HG03521 (cell line): ENCODE results near the gene SLC5A6.
"Not testable (repeated sequence)": the region's sequence is repeated elsewhere in the genome, so short reads cannot be mapped to it uniquely, and the experiment has no call there.

ENCODE experiments used
- ATAC-seq: cut with Tn5 transposase; IDR thresholded peaks from one replicate; pipeline ENCODE4 v1.9.1; 2021; ENCODE audit warnings: mild to moderate bottlenecking, moderate library complexity; ENCODE audit not compliant: unreplicated experiment

The SLC5A6 gene

DNA sequence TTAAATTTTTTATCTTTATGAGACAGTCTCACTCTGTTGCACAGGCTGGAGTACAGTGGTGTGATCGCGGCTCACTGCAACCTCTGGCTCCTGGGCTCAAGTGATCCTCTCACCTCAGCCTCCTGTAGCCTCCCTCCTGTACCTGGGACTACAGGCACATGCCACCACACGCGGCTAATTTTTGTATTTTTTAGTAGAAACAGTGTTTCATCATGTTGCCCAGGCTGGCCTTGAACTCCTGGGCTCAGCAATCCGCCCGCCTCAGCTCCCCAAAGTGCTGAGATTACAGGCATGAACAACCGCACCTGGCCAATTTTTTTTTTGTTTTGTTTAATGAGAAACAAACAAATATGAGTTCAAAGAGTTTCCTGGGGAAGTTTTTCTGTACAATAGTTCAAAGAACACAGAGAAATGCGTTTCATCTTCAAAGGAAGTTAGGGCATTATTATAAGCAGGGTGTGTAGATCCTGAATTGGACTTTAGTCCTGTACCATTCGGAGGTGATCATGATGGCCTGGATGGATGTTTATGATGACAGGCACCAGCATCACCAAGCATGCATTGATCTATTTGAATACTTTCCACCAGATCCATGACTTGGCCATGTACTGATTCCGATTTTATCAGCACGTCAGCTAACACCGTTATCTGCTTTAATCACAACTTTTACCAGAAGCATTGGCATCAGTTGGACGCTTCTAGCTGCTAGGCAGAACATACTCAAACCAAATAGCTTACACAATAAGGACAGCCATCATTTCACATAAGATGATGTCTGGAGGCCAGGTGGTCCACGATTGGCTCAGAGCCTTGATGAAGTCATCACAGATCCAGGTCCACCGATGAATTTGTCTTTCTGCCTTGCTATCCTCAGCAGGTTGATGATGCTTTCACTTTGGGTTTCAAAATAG lies 34.4 kb downstream of the SLC5A6 start:
- ATAC-seq = no peak

DNA sequence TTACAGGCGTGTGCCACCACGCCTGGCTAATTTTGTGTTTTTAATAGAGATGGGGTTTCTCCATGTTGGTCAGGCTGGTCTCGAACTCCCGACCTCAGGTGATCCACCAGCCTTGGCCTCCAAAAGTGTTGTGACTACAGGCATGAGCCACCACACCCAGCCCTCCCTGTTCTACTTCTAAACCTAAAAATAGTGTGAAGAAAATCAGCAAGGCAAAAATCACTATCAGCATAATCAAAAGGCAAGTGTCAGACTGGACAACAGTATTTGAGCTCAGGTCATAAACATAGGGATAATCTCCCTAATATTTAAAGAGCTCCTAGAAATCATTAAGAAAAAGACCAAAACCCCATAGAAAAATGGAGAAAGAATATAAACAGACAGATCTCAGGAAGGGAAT lies 36.3 kb downstream of the SLC5A6 start:
- ATAC-seq = not testable (repeated sequence)

DNA sequence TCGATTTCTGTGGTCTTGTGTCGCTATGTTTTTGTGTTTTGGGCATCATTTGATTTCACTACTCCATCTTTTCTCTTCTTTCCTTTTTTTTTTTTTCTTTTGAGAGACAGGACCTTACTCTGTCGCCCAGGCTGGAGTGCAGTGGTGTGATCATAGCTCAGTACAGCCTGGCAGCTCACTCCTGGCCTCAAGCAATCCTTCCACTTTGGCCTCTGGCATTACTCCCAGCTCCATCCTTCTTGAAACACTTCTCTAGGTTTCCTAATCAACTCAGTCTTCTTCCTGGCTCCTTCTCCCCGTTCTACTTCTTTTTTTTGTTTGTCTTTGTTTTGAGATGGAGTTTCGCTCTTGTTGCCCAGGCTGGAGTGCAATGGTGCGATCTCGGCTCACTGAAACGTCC lies 36.7 kb downstream of the SLC5A6 start:
- ATAC-seq = no peak

DNA sequence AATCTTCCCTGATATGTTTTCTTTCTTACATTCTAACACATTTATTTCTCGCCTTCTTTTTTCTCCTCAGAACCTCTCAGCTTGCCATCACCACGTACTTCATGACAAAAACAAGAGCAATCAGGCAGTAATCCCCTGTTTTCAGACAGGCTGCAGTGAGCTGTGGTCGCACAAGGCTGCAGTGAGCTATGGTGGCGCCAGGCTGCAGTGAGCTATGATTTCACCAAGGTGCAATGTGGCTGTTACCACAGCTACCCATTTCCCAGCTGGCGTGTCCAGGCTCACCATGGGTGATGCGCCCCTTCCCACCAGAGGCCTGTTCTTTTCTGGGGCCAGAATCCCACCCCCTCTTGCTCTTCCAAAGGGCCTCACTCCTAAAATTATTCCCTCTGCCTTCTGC lies 37.4 kb downstream of the SLC5A6 start:
- no peak for ATAC-seq

DNA sequence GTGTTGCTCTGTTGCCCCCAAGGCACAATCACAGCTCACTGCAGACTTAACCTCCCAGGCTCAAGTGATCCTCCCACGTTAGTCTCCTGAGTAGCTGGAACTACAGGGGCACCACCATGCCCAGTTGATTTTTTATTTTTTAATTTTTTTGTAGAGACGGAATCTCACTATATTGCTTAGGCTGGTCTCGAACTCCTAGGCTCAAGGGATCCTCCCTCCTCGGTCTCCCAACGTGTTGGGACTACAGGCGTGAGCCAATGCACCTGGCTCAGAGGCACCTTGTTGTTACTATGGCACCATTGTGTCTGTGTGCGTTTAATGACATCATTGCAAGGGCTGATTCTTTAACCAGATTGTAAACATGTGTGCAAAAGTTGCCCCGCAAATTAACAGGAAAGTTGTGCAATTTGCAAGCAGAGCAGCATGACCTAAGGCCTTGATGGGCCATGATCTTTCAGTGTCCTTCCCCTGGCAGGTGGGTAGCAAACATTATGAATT lies 40.7 kb downstream of the SLC5A6 start:
- no peak for ATAC-seq

DNA sequence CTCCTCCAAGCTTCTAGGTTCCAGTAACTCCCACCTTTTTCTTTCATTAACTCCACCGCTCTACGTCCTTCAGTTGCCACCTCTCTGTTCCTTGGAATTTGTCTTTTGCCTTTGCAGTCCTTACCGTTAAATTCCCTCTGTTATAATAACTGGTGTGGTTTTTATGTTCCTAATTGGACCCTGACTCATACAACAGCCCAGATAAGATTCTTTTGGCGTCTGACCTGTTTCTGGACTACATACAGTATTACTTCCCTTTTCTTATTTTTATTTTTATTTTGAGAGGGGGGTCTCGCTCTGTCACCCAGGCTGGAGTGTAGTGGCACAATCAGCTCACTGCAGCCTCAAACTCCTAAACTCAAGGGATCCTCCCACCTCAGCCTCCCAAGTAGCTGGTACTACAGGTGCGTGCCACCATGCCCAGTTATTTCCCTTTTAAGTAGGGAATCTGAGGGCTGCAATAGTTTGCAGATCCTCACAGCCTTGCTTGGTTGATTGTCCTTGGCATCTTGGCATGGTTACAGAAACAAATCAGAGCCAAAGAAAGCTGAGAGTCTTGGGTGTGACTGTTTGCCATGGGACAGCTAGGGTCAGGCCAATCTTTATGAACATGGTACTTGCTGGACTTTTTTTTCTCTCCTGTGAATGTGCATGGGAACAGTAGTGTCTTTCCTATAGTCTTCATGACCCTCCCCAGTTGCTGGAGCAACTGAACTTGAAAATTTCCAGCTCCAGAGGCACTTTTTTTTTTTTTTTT lies 41.3 kb downstream of the SLC5A6 start:
- ATAC-seq = no peak

DNA sequence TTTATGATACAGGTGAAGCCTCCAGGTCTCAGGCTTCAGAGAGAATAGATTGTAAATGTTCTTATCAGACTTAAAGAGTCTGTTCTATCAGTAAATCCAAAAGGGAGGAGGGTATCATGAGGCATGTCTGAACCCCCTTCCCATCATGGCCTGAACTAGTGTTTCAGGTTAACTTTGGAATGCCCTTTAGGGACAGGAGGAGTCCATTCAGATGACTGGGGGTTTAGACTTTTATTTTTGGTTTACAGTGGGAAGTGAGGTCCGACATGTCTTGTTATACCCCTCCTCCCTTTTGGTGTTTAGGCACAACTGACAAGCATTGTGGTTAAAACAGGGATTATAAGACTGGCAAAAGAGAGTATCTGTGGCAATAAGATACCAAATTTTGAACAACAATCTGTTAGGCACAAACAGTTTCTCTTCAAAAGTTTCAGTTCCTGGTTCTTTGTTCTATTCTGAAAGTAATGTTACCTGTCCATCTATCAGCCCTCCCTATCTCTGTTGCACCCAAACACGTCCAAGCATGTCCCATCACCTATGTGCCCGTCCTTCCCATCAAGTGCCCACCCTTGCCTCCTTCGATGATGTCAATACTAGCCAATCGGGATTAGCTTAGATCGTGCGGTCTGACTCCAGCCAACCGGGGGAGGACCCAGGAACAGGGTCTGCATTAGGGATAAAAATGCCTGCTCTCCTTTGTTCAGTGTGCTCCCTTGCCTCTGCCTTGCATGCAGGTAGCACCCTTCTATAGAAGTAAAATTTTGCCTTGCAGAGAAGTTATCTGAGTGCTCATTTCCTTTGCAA lies 46.9 kb downstream of the SLC5A6 start:
- no peak for ATAC-seq

DNA sequence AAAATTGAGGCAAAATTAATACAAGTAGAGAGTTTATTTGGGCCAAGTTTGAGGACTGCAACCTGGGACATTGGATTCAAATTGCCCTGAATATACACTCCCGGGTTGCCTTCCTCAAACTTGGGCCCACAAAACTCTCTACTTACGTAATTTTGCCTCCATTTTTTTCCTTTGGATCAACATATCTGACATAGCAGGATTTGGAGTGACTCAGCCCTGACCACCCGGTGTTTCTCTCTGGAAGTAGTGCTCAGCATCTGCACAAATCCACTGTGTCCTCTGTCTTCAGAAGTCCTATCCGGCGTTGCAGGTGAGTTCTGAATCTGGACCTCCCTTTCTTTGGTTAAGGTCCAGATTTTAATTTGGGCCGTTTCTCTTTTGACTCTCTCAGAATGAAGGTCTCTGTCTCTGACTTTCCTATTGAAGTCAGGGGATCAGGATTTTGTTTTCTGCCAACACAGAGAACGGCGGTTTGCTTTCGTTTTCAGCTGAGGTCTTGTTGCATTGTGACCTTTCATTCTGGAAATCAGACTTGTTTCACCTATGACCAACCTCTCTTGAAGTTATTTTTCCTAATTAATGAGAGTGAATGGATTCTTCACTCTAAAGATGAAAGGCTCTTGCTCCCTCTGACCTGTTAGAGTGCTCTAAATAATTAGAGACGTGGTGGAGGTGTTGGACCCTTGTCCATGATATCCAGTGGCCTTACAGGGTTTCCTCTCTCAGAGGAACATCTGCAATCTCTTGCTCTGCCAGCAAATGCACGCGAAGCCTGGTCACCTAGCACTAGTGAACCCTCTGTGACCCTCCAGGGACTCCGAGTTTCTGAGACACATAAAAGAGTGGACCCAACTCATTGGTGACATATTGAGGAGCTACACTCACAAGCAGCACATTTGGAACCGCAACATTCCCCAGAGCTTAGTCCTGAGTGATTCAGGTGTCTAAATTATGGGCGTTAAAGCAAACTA lies 49.6 kb downstream of the SLC5A6 start:
- no peak for ATAC-seq

DNA sequence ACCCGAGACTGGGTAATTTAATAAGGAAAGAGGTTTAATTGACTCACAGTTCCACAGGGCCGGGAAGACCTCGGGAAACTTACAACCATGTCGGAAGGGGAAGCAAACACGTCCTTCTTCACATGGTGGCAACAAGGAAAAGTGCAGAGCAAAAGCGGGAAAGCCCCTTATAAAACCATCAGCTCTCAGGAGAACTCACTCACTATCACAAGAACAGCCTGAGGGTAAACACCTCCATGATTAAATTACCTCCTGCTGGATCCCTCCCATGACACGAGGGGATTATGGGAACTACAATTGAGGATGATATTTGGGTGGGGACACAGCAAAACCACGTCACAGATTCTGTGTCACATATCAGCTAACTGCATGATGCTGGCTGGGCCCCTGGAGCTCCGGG lies 51.9 kb downstream of the SLC5A6 start:
- ATAC-seq = no peak

DNA sequence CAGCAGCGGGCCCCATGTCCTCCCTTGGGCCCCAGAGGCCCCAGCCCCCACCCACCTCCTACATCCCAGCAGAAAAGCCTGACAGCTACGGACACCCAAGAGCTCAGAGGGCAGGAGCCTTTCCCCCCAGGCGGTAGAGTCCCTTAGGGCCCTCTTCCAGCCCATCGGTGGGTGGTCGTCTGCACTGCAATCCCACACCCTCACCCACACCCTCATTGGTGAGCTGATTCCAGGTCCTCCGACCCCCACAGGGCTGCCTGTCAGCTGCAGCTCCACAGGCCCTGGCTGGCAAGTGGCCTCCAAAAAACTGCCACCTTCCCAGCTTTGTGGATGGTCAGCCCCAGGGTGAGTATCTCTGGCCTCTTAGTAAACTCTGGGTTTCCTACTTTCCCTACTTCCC lies 52.8 kb downstream of the SLC5A6 start:
- no peak for ATAC-seq

DNA sequence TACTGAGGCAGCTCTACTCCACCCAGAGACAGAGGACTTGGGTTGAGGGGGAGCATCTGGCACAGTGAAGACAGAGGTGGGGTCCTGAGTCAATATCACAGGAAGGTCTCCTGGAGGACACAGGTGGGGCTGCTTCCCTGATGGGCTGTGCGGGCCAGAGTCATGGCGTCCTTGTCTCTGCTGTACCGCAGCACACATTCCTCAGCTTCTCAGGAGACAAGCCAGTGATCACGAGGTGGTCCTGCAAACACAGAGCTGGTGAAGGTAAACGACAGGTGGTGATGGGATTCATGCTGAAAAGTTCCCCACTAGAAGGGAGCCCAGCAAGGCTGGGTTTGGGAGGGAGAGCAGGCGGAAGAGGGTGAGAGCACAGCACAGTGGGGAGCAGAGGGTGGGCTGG lies 53.6 kb downstream of the SLC5A6 start:
- no peak for ATAC-seq

DNA sequence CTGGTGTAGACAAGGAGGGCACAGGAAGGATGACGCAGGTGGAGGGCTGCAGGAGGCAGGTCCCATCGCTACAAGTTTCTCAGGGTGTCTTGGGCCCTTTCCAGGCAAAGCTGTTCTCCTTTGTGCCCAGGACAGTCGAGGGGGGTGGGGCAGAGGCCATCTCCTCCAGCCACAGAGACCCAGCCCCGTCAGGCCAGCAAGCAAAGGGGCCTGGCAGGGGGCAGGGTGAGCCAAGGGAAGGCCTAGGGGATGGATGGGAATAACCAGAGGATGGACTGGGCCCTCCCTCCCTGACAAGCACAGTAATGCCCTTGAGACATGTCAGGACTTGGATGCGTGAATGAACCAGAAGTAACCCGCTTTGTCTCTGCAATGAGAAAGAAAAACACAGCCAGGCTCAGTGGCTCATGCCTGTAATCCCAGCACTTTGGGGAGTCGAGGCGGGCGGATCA lies 57.0 kb downstream of the SLC5A6 start:
- ATAC-seq = no peak

DNA sequence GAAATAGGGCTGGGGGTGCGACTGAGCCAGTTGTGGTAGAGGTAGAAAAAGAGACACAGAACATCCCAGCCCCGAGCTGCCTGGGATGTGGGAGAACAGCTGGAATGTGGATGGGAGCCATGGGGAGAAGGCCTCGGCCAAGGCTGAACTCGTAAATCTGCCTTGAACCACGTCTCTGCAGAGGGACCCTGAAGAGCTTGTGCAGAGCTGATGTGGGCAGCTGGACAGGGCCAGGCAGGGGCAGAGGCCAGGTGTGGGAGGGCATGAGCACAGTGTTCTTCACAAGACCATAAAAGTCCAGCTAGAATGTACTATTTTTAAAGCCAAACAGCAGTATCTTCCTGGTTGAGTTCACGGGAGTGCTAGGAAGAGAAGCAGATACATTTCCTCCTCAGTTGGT lies 57.6 kb downstream of the SLC5A6 start:
- ATAC-seq = no peak

DNA sequence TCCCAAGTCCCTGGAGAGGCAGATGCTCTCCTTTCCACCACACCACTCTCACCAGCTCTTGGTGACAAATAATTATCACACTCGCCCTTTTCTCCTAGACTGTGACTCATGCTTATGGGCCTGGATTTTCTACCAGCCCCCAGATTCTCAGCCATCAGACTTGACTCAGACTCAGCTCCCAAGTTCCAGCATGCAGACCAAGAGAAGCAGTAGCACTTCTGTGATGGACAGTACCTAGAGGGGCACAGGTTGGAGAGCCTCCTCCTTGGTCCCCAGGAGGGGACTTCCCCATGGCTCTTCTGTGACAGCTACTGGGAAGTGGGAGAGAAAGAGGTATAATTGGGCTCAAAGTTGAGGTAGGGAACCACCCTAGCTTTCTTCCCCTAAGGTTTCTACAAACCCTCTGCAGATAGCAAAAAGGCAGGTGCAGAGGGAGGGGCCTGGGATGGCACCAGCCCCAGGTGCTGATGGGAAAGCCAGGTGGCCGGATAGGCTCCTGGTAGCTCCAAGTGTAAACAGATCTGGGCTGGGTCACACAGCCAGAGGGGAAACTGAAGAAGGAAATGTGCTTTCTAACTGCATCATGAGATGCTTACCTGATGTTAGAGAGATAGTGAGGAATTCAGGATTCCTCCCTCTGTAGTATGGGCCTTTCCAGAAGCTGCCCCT lies 59.1 kb downstream of the SLC5A6 start:
- ATAC-seq = no peak

DNA sequence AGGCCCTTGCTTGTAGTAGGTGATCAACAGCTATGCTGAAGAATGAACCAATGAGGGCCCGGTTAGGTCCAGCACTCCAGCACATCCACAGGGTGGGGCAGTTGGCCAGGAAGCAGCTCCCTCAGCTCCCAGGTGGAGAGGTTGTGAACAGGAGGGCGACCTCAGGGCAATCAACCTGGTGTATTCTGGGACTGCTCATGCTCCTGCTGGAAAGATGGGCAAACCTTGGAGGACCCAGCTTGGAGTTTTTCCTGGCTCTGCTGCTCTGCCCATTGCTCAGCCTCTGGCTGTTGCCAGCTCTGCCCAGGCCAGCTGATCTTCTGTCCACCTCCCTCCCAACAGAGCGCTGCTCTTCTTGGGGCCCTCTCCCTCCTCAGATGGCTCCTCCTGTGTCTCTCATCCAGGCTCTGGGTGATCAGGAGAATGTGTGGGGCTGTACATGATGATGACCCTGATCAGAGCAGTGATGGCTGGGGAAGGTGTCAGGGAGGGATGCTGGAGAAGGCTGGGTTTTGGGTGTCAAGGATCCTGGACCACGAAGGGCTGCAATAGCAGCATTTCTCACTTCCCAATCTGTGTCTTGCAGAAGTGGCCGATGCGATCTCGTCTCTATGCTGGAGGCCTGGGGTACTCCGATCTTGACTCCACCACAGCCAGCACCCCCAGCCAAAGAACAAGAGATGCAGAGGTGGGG lies 59.8 kb downstream of the SLC5A6 start:
- ATAC-seq = no peak

DNA sequence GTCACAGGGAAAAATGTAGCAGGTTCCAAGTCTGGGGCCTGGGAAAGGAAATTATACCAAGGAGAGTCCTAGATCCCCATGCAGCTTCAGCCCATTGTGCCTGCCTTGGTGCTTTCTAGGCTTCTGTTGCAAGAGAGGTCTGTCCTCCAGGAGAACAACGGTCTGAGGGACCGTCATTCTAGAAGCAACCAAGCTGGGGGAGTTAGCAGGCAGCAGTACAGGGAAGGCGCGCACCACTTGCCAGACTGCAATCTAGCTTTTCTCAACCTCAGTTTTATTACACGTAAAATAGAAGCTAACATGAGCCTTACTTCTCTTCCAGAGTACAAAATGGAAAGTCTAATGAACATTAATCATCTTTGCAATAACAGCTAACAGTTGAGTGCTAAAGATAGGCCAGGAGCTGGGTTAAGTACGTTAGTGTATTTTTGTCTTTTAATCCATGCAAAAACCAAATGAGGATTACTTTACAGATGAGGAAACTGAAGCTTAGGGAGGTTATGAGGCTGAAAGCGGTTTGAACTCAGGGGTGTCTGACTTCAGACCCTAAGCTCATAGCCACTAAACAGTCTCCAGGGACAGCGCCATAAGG lies 61.3 kb downstream of the SLC5A6 start:
- ATAC-seq = no peak
